CD4-positive, alpha-beta T cell (primary cell): ENCODE measurements around the gene NT5DC2. TPM values are rescaled to one million over a fixed set of nuclear protein-coding genes. Genes with fewer than 3 reads are reported as not detected.

Experiments used
- ATAC-seq: fragments of 200-7000 bp; cut with Tn5 transposase; one replicate; pipeline ENCODE4 v1.10.0; 2022; ENCODE audit warnings: mild to moderate bottlenecking; ENCODE audit not compliant: poor library complexity
- CTCF ChIA-PET: fragments of 350-600 bp; sonication (Branson Sonifier 250); formaldehyde crosslinking; loops from one replicate; lab custom pipeline; 2021; ENCODE audit warnings: antibody characterized with exemption, inconsistent platforms; lab: Charles Lee
- POLR2A ChIA-PET: fragments of 350-600 bp; sonication (Branson Sonifier 250); formaldehyde crosslinking; loops from one replicate; lab custom pipeline; 2021; ENCODE audit warnings: antibody characterized with exemption, inconsistent platforms; lab: Charles Lee
- DNase-seq, 14 experiments: peaks; one replicate each; pipeline ENCODE4 v3.0.0-alpha.2; 2013 to 2020; ENCODE audit warnings: mixed read lengths in 2 of 14
- H3K27ac ChIP-seq, 2 donors: one replicate each; pipeline versions ENCODE4 v1.5.1 to v1.7.0; 2013; ENCODE audit warnings: low read length in 2 of 2, low read depth in 1 of 2, mild to moderate bottlenecking in 1 of 2
- H3K27me3 ChIP-seq, 2 experiments: 1 replicate in 1 of 2; 2 replicates in 1 of 2; pipeline versions ENCODE4 v1.6.1 to v1.7.0; 2013; ENCODE audit warnings: low read length in 2 of 2, control low read depth in 1 of 2, mild to moderate bottlenecking in 1 of 2, moderate library complexity in 1 of 2; ENCODE audit not compliant: insufficient read depth in 2 of 2, control insufficient read depth in 1 of 2
- H3K36me3 ChIP-seq: one replicate; pipeline ENCODE4 v1.6.1; 2013; ENCODE audit warnings: low read length, control low read depth; ENCODE audit not compliant: insufficient read depth
- H3K4me1 ChIP-seq: one replicate; pipeline ENCODE4 v1.6.1; 2013; ENCODE audit warnings: low read length, control low read depth; ENCODE audit not compliant: insufficient read depth
- H3K4me3 ChIP-seq: one replicate; pipeline ENCODE4 v1.5.1; 2013; ENCODE audit warnings: mild to moderate bottlenecking, low read length, moderate library complexity
- H3K9me3 ChIP-seq, 2 experiments: 1 replicate in 1 of 2; 2 replicates in 1 of 2; pipeline versions ENCODE4 v1.6.1 to v1.7.0; 2013; ENCODE audit warnings: low read length in 2 of 2, mild to moderate bottlenecking in 2 of 2, control low read depth in 1 of 2, moderate library complexity in 1 of 2; ENCODE audit not compliant: control insufficient read depth in 1 of 2, insufficient read depth in 1 of 2
- H3K27ac Mint-ChIP-seq: one replicate; pipeline ENCODE4 v1.8.0; 2020; ENCODE audit warnings: mixed read lengths
- H3K27me3 Mint-ChIP-seq: one replicate; pipeline ENCODE4 v1.8.0; 2021; ENCODE audit warnings: mixed read lengths
- H3K36me3 Mint-ChIP-seq: one replicate; pipeline ENCODE4 v1.8.0; 2021; ENCODE audit warnings: low read depth, mixed read lengths
- H3K4me1 Mint-ChIP-seq: one replicate; pipeline ENCODE4 v1.8.0; 2021; ENCODE audit warnings: low read depth, mixed read lengths
- H3K4me3 Mint-ChIP-seq: one replicate; pipeline ENCODE4 v1.8.0; 2020; ENCODE audit warnings: mild to moderate bottlenecking, mixed read lengths
- H3K9me3 Mint-ChIP-seq: one replicate; pipeline ENCODE4 v1.8.0; 2020; ENCODE audit warnings: mixed read lengths
- intact Hi-C, 2 experiments: fragments of 100-400 bp; cut with DNase I in 1 of 2; cut with micrococcal nuclease in 1 of 2; formaldehyde crosslinking; loops; one replicate each; pipeline versions ENCODE4 v1.15.1 to v1.9.0; 2023 to 2025; cut with DNase I, micrococcal nuclease
- total RNA-seq, 174 experiments: library from RNA in 2 of 174; stranded (reverse) in 2 of 174; gene quantifications; one replicate each; pipeline ENCODE4 v1.2.3 and lab custom pipeline; 2021 to 2026
- TF ChIP-seq, protein P1 (sequence below): fragments of 200-600 bp; IDR thresholded peaks from one replicate; pipeline ENCODE4 v1.8.0; 2022; ENCODE audit warnings: antibody characterized with exemption, mild to moderate bottlenecking

The NT5DC2 gene
- total RNA-seq, 2 experiments from 2014 or later = 2.5 to 4.2 TPM

DNA sequence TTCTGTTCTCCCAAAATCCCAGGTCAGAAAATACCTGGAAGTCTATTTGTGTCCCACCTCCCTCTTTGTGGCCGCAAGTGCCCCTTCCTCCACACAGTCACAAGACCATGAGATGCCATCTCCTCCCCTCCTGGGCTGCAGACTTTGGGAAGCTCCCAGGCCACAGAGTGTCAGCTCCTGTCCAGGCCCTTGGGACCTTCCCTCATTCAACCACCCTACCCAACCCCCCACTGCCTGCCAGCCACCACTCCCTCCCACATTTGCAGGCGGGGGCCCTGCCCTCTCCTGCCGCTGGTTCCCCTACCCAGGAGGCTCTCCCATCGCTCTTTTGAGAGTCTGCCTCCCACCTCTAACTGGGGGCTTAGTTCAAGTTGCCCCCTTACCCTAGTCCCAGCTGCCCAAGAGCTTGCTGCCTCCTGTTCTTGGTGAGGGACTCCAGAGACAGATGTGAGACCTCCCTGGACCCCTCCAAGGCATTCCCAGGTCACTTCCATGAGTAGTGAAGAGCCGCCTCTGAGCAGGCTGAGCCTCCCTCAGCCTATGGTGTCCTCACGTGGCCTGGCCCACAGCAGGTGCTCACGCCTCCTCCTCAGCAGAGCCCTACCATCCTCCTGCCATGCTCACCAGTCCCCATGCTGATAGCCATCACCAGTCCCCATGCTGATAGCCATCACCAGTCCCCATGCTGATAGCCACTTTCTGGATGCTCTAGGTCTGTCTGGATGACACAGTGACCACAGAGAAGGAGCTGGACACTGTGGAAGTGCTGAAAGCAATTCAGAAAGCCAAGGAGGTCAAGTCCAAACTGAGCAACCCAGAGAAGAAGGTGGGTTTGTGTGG lies 54.4 kb downstream of the NT5DC2 start:
- no peaks in the 10 kb centered on the region for H3K4me1 ChIP-seq
- H3K4me3 Mint-ChIP-seq = no peak overlapping the region
- H3K4me1 Mint-ChIP-seq = no peaks in the 10 kb centered on the region
- H3K36me3 ChIP-seq = peaks cover 74% of the 10 kb centered on the region
- intact Hi-C loops = no loop called here
- H3K27me3 Mint-ChIP-seq = no peaks in the 10 kb centered on the region
- no peak overlapping the region for H3K27ac ChIP-seq
- H3K9me3 Mint-ChIP-seq = no peaks in the 10 kb centered on the region
- no peaks in the 10 kb centered on the region for H3K9me3 ChIP-seq
- ATAC-seq (no peak), DNase-seq (no peak)
- H3K27me3 ChIP-seq = no peaks in the 10 kb centered on the region
- ChIA-PET CTCF (no interaction called here), POLR2A (no interaction called here)
- H3K36me3 Mint-ChIP-seq = peaks cover 92% of the 10 kb centered on the region
- H3K4me3 ChIP-seq = no peak overlapping the region
- TF ChIP-seq, protein P1, sequence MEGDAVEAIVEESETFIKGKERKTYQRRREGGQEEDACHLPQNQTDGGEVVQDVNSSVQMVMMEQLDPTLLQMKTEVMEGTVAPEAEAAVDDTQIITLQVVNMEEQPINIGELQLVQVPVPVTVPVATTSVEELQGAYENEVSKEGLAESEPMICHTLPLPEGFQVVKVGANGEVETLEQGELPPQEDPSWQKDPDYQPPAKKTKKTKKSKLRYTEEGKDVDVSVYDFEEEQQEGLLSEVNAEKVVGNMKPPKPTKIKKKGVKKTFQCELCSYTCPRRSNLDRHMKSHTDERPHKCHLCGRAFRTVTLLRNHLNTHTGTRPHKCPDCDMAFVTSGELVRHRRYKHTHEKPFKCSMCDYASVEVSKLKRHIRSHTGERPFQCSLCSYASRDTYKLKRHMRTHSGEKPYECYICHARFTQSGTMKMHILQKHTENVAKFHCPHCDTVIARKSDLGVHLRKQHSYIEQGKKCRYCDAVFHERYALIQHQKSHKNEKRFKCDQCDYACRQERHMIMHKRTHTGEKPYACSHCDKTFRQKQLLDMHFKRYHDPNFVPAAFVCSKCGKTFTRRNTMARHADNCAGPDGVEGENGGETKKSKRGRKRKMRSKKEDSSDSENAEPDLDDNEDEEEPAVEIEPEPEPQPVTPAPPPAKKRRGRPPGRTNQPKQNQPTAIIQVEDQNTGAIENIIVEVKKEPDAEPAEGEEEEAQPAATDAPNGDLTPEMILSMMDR = no peak
- no peak overlapping the region for H3K27ac Mint-ChIP-seq

DNA sequence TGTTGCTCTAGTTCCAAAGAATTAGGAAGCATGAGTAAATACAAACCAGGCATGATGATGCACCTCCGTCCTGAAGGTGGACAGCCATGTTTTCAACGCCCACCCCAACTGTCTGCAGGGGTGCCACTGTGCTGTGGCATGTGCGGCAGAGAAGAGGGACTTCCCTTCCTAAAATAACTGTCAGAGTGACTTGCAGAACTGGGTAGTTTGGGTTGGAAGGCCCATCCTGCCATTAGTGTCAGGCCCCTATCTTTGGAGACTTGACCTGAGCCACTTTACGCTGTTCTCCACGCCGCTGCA lies 55.9 kb downstream of the NT5DC2 start:
- Histone ChIP-seq H3K4me3 (no peak overlapping the region), H3K9me3 (no peaks in the 10 kb centered on the region), H3K36me3 (peaks cover 84% of the 10 kb centered on the region), H3K27ac (no peak overlapping the region), H3K27me3 (no peaks in the 10 kb centered on the region), H3K4me1 (no peaks in the 10 kb centered on the region)
- no peaks in the 10 kb centered on the region for H3K9me3 Mint-ChIP-seq
- POLR2A ChIA-PET = no interaction called here
- intact Hi-C loops = no loop called here
- TF ChIP-seq, protein P1 = no peak
- ATAC-seq = no peak
- DNase-seq = no peak
- no peak overlapping the region for H3K27ac Mint-ChIP-seq
- H3K27me3 Mint-ChIP-seq = no peaks in the 10 kb centered on the region
- CTCF ChIA-PET = no interaction called here
- H3K4me1 Mint-ChIP-seq = no peaks in the 10 kb centered on the region
- peaks cover 90% of the 10 kb centered on the region for H3K36me3 Mint-ChIP-seq
- no peak overlapping the region for H3K4me3 Mint-ChIP-seq

DNA sequence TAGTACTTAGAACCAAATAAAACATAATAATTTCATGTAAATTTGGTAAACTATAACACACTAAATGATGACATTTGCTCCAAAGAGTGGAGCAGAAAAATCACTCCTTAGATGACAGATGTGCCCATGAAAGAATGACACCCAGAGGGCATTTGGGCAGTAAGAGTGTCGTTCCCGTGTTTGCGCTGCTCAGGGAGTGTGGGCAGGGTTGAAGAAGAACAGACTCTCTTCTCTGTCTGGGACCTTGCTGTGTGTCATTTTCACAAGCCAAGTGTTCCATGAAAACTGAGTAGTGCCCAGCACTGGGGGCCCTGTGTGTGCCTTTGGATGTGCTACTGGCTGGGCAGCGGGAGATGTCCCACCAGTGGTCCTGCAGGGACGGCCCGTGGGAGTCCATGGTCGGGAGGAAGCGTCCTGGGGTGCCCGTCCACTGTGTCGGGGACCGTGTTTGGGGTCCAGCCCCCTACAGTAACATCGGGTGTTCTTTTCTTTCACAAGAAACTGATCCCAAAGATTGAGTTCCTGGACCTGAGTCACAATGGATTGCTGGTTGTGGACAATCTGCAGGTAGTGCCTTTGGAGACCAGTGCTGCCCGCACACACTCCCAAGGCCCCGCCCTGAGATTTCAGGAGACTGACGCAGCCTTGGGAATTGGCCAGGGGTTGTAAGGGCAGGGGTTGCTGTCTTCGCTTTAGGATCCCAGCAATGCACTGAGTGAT lies 56.4 kb downstream of the NT5DC2 start:
- Mint-ChIP-seq H3K27me3 (no peaks in the 10 kb centered on the region), H3K9me3 (no peaks in the 10 kb centered on the region), H3K4me3 (no peak overlapping the region), H3K4me1 (no peaks in the 10 kb centered on the region), H3K27ac (no peak overlapping the region), H3K36me3 (peaks cover 89% of the 10 kb centered on the region)
- no peak for DNase-seq
- intact Hi-C loops = no loop called here
- Histone ChIP-seq H3K27me3 (no peaks in the 10 kb centered on the region), H3K36me3 (peaks cover 84% of the 10 kb centered on the region), H3K4me3 (no peak overlapping the region), H3K4me1 (no peaks in the 10 kb centered on the region), H3K27ac (no peak overlapping the region), H3K9me3 (no peaks in the 10 kb centered on the region)
- ChIA-PET POLR2A (no interaction called here), CTCF (no interaction called here)
- ATAC-seq = no peak
- TF ChIP-seq, protein P1 = no peak

Other genes starting within 250 kb of the NT5DC2 start
- gene GLYCTK, start 246.0 kb downstream of the NT5DC2 start, total RNA-seq = 10 to 100 TPM; 24.4 to 24.6 TPM
- 10 to 100 TPM; 49.7 to 50.7 TPM for gene DNAH1, start 217.5 kb downstream of the NT5DC2 start, total RNA-seq
- gene BAP1, start 123.8 kb downstream of the NT5DC2 start, total RNA-seq = 100 to 1,000 TPM; 149 to 157 TPM
- gene PHF7, start 123.2 kb downstream of the NT5DC2 start, total RNA-seq = 10 to 100 TPM; 13.3 to 13.8 TPM
- under 1 TPM; 0.34 to 0.69 TPM for gene SEMA3G, start 88.8 kb downstream of the NT5DC2 start, total RNA-seq
- 1 to 10 TPM; 5.3 to 6.6 TPM for gene TNNC1, start 79.8 kb downstream of the NT5DC2 start, total RNA-seq
- gene NISCH, start 78.3 kb downstream of the NT5DC2 start, total RNA-seq = 100 to 1,000 TPM; 160 to 163 TPM
- 1 to 10 TPM; 1.5 to 2.5 TPM for gene STAB1, start 38.5 kb downstream of the NT5DC2 start, total RNA-seq
- gene UQCC5, start 2.7 kb upstream of the NT5DC2 start, total RNA-seq = 1 to 10 TPM; 2.8 to 8.3 TPM
- gene PBRM1, start 152.1 kb upstream of the NT5DC2 start, total RNA-seq = 10 to 100 TPM; 47.6 to 48.1 TPM
- 100 to 1,000 TPM; 104 to 106 TPM for gene GNL3, start 152.2 kb upstream of the NT5DC2 start, total RNA-seq
- 10 to 100 TPM in 1 of 2 experiments, 1 to 10 TPM in 1; 8.4 to 10.8 TPM for gene GLT8D1, start 171.9 kb upstream of the NT5DC2 start, total RNA-seq
- 10 to 100 TPM; 60.0 to 64.5 TPM for gene SPCS1, start 172.2 kb upstream of the NT5DC2 start, total RNA-seq
- 1 to 10 TPM; 6.1 to 6.9 TPM for gene NEK4, start 237.1 kb upstream of the NT5DC2 start, total RNA-seq
- not detected for gene ITIH1, start 243.7 kb upstream of the NT5DC2 start, total RNA-seq